SU-DHL-6 (cell line): ENCODE measurements around the gene RLF.

Experiments
- H2AFZ ChIP-seq: fragments of 200-600 bp; sonication (generic); 2 replicates; pipeline ENCODE4 v1.6.1; 2014; ENCODE audit warnings: low read depth, mild to moderate bottlenecking, moderate library complexity, mixed read lengths, antibody characterized with exemption, low read length; ENCODE audit not compliant: severe bottlenecking
- H3F3A ChIP-seq: fragments of 200-600 bp; shearing (Covaris generic); 2 replicates; pipeline ENCODE4 v1.6.0; 2016; ENCODE audit warnings: antibody characterized with exemption, mild to moderate bottlenecking; ENCODE audit not compliant: insufficient read depth
- H3K27ac ChIP-seq: fragments of 200-600 bp; sonication (generic); 2 replicates; pipeline ENCODE4 v1.5.1; 2016; ENCODE audit warnings: low read depth, mild to moderate bottlenecking, low read length, moderate library complexity, mixed read lengths
- H3K27me3 ChIP-seq: fragments of 200-600 bp; sonication (generic), shearing (Covaris generic); 2 replicates; pipeline ENCODE4 v1.6.0; 2014; ENCODE audit warnings: mild to moderate bottlenecking, low read length
- H3K36me3 ChIP-seq: fragments of 200-600 bp; sonication (generic); 2 replicates; pipeline ENCODE4 v1.6.1; 2014; ENCODE audit warnings: mild to moderate bottlenecking, low read length, mixed read lengths
- H3K4me2 ChIP-seq: fragments of 300-600, 200-600 bp; shearing (Covaris generic), sonication (generic); 2 replicates; pipeline ENCODE4 v1.6.0; 2014; ENCODE audit warnings: low read length, low read depth, mild to moderate bottlenecking; ENCODE audit not compliant: poor library complexity, severe bottlenecking
- H3K4me3 ChIP-seq: fragments of 200-600 bp; sonication (generic); 2 replicates; pipeline ENCODE4 v1.5.1; 2014; ENCODE audit warnings: antibody characterized with exemption, low read length, mild to moderate bottlenecking, mixed read lengths; ENCODE audit not compliant: insufficient read depth, poor library complexity, severe bottlenecking
- H3K79me2 ChIP-seq: fragments of 200-600 bp; sonication (generic); 2 replicates; pipeline ENCODE4 v1.6.1; 2014; ENCODE audit warnings: mild to moderate bottlenecking, low read length, moderate library complexity; ENCODE audit not compliant: insufficient read depth
- H3K9ac ChIP-seq: fragments of 200-600 bp; sonication (generic); 2 replicates; pipeline ENCODE4 v1.7.0; 2014; ENCODE audit warnings: mild to moderate bottlenecking, low read length
- H3K9me2 ChIP-seq: fragments of 200-600 bp; sonication (generic); replicated peaks from 2 replicates; pipeline ENCODE4 v1.6.1; 2014; ENCODE audit warnings: low read length; ENCODE audit not compliant: insufficient read depth
- H3K9me3 ChIP-seq: fragments of 200-600 bp; sonication (generic); 2 replicates; pipeline ENCODE4 v1.6.1; 2014; ENCODE audit warnings: low read length, mixed read lengths; ENCODE audit not compliant: insufficient read depth
- H4K20me1 ChIP-seq: fragments of 200-600 bp; sonication (generic); 2 replicates; pipeline ENCODE4 v1.6.1; 2014; ENCODE audit warnings: low read depth, mild to moderate bottlenecking, antibody characterized with exemption, low read length, moderate library complexity, mixed read lengths
- CTCF ChIP-seq: fragments of 200-600 bp; sonication (generic); IDR thresholded peaks from one replicate; pipeline ENCODE4 v1.5.1; 2017; ENCODE audit warnings: antibody characterized with exemption, mild to moderate bottlenecking, low read length, moderate library complexity; ENCODE audit not compliant: insufficient read depth, poor library complexity, severe bottlenecking
- EZH2phosphoT487 ChIP-seq: fragments of 200-600 bp; sonication (generic), shearing (Covaris generic); conservative IDR thresholded peaks from 2 replicates; pipeline ENCODE4 v1.6.1; 2018; ENCODE audit warnings: mild to moderate bottlenecking, antibody characterized with exemption, low read length, moderate library complexity, mixed read lengths

The RLF gene

GRCh38 chr1:40199126-40199525 is 37.9 kb downstream of the RLF start:
- peaks cover 19% of the 10 kb centered on the region; the same call in 1 of the 2 replicates for H3K36me3 ChIP-seq
- H3K27me3 ChIP-seq = no peaks in the 10 kb centered on the region
- H3K9me2 ChIP-seq = no peaks in the 10 kb centered on the region
- no peak overlapping the region for H3K4me3 ChIP-seq
- no peaks in the 10 kb centered on the region; the same call in 1 of the 2 replicates for H3K79me2 ChIP-seq
- H3F3A ChIP-seq = peaks cover 6% of the 10 kb centered on the region; the same call in 1 of the 2 replicates
- no peak overlapping the region for H2AFZ ChIP-seq
- H3K27ac ChIP-seq = no peak overlapping the region
- no peak overlapping the region for H3K4me2 ChIP-seq
- H3K9ac ChIP-seq = no peak overlapping the region
- no peaks in the 10 kb centered on the region for H3K9me3 ChIP-seq
- peaks cover 7% of the 10 kb centered on the region; the same call in 1 of the 2 replicates for H4K20me1 ChIP-seq
- TF ChIP-seq EZH2phosphoT487 (no peak), CTCF (no peak)

GRCh38 chr1:40204856-40205255 is 43.7 kb downstream of the RLF start:
- no peak overlapping the region for H3K4me2 ChIP-seq
- no peak overlapping the region for H2AFZ ChIP-seq
- no peak overlapping the region for H3K27ac ChIP-seq
- peaks cover 3% of the 10 kb centered on the region; the same call in 1 of the 2 replicates for H3F3A ChIP-seq
- H3K4me3 ChIP-seq = no peak overlapping the region
- TF ChIP-seq CTCF (no peak), EZH2phosphoT487 (no peak)
- H3K36me3 ChIP-seq = peaks cover 16% of the 10 kb centered on the region; the same call in 1 of the 2 replicates
- H3K79me2 ChIP-seq = no peaks in the 10 kb centered on the region; the same call in 1 of the 2 replicates
- no peaks in the 10 kb centered on the region for H3K27me3 ChIP-seq
- no peaks in the 10 kb centered on the region for H3K9me2 ChIP-seq
- peaks cover 4% of the 10 kb centered on the region; the same call in 1 of the 2 replicates for H4K20me1 ChIP-seq
- no peak overlapping the region for H3K9ac ChIP-seq
- H3K9me3 ChIP-seq = no peaks in the 10 kb centered on the region

GRCh38 chr1:40210511-40211204 is 49.5 kb downstream of the RLF start:
- Histone ChIP-seq H3K9me3 (no peaks in the 10 kb centered on the region), H3K9me2 (no peaks in the 10 kb centered on the region), H2AFZ (no peak overlapping the region), H3K36me3 (peaks cover 2% of the 10 kb centered on the region; the same call in 1 of the 2 replicates), H3K9ac (no peak overlapping the region), H3K27me3 (no peaks in the 10 kb centered on the region), H3K27ac (no peak overlapping the region), H3K4me2 (no peak overlapping the region), H3K79me2 (peaks cover 5% of the 10 kb centered on the region; the same call in 1 of the 2 replicates), H4K20me1 (no peaks in the 10 kb centered on the region), H3F3A (peaks cover 4% of the 10 kb centered on the region; the same call in 1 of the 2 replicates), H3K4me3 (no peak overlapping the region)
- TF ChIP-seq EZH2phosphoT487 (no peak), CTCF (no peak)
